Esophagus (tissue), 2 donors: ENCODE data around the gene ADAMTS17. TPM values are rescaled to one million over a fixed set of nuclear protein-coding genes. Genes with fewer than 3 reads are reported as not detected.

Experiments used
- H3K27ac ChIP-seq, 2 donors: one replicate each; pipeline ENCODE4 v1.5.1; 2013; ENCODE audit warnings: low read depth in 2 of 2, mild to moderate bottlenecking in 2 of 2, inconsistent platforms in 1 of 2, low read length in 1 of 2, moderate library complexity in 1 of 2
- H3K27me3 ChIP-seq, 2 donors: one replicate each; pipeline ENCODE4 v1.6.1; 2013; ENCODE audit warnings: low read length in 2 of 2, control low read depth in 1 of 2, mild to moderate bottlenecking in 1 of 2; ENCODE audit not compliant: insufficient read depth in 2 of 2, control insufficient read depth in 1 of 2
- H3K36me3 ChIP-seq, 2 donors: one replicate each; pipeline ENCODE4 v1.6.1; 2013; ENCODE audit warnings: low read length in 1 of 2; ENCODE audit not compliant: control insufficient read depth in 2 of 2, insufficient read depth in 2 of 2
- H3K4me1 ChIP-seq, 2 donors: one replicate each; pipeline ENCODE4 v1.6.1; 2013; ENCODE audit warnings: low read length in 1 of 2; ENCODE audit not compliant: control insufficient read depth in 2 of 2, insufficient read depth in 2 of 2
- H3K4me3 ChIP-seq, 2 donors: one replicate each; pipeline ENCODE4 v1.5.1; 2013; ENCODE audit warnings: low read length in 2 of 2, mild to moderate bottlenecking in 2 of 2, low read depth in 1 of 2, moderate library complexity in 1 of 2
- H3K9me3 ChIP-seq, 2 donors: one replicate each; pipeline ENCODE4 v1.6.1; 2013; ENCODE audit warnings: mild to moderate bottlenecking in 2 of 2, low read depth in 1 of 2, low read length in 1 of 2, moderate library complexity in 1 of 2; ENCODE audit not compliant: control insufficient read depth in 2 of 2, insufficient read depth in 1 of 2
- WGBS, 2 donors: extraction: QIAGEN DNeasy Blood & Tissue Kit; methylation state at CpG; one replicate each; pipeline ENCODE4 v1.1.7; 2013; 5-methylcytosine and 5-hydroxymethylcytosine counted together
- polyA plus RNA-seq, 2 donors: library from polyadenylated mRNA; stranded (reverse); fragments of 200-250 nt; gene quantifications; one replicate each; pipeline ENCODE4 v1.2.3, GENCODE V29; 2013
- donor health status: healthy with polysubstance abuse.
- donor health status: Bipolar disorder and iron deficiency.

ADAMTS17 gene
- polyA plus RNA-seq, 2 donors = 2.1 to 6.9 TPM

DNA sequence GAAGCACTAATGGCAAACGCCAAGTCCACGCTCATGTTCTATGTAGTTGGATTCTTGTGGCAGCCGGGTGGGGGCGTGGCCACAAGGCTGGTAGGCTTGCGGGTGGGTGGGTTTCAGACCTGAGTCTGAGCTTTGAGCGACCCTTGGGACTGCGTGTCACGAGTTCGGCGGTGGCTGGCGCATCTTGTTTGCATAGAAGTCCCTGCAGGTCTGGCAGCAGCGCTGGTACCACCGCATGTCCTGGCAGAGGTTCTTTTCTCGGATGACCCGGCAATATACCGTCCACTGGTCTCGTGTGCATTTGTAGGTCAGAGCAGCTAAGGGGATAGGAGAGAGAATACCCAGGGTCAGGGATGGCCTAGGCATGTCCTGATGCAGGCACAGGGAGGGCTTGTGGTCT is 367.5 kb downstream of the ADAMTS17 start:
- peaks cover 0 to 18% of the 10 kb centered on the region in 2 donors for H3K4me1 ChIP-seq
- H3K4me3 ChIP-seq = no peak overlapping the region
- 86 to 90% methylated on average over 17 of the region's 17 CpGs for WGBS, 2 donors
- H3K27me3 ChIP-seq = no peaks in the 10 kb centered on the region
- H3K9me3 ChIP-seq = peaks cover 0 to 2% of the 10 kb centered on the region in 2 donors
- H3K36me3 ChIP-seq = peaks cover 0 to 4% of the 10 kb centered on the region in 2 donors
- no peak overlapping the region for H3K27ac ChIP-seq

DNA sequence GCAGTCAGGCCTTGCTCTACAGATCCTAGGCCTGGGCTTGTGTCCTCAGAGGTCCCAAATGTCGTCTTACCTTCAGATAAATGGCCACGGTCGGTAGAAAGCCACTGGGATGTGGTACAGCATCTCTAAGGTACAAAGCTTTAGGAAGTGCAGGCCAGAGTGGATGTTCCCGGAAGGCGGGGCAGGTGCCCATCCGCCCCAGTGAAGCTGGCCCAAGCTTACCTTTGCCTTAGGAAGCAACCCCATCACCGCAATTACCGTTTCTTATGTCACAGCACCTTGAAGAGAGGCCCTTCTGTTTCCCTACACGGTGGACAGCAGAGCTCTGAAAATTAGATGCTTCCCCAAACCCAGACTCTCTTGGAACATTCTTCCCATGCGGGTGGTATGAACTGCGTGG is 368.4 kb downstream of the ADAMTS17 start:
- Histone ChIP-seq H3K27ac (no peak overlapping the region), H3K4me1 (peaks cover 0 to 18% of the 10 kb centered on the region in 2 donors), H3K36me3 (peaks cover 0 to 4% of the 10 kb centered on the region in 2 donors), H3K27me3 (no peaks in the 10 kb centered on the region), H3K4me3 (no peak overlapping the region), H3K9me3 (peaks cover 0 to 2% of the 10 kb centered on the region in 2 donors)
- WGBS, 2 donors = 96% methylated on average over 11 of the region's 11 CpGs

DNA sequence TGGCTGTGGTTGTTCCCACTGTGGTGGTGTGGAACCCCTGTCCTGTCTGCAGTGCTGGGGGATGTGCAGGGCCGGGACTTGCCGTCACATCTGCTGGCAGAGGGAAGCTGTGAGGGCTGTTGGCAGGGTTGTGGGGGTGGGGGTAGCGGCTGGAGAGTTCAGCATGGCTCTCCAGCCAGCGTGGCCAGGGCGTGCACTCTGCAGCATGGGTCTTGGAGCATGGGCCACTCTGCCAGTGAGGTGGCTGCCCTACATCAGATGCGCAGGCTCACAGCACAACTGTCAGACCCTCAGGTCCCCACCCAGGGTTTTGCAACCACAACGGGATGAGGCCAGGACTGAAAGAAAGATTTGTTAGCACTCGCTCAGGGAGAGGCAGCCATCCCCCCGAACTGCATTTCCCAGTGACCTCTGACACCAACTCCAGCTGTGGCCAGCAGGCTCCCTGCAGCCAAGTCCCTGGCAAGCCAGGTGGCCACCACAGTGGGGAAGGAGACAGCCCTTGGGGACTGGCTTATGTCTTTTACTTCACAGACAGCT is 370.8 kb downstream of the ADAMTS17 start:
- 66 to 73% methylated on average over 9 of the region's 9 CpGs for WGBS, 2 donors
- peaks cover 0 to 4% of the 10 kb centered on the region in 2 donors for H3K36me3 ChIP-seq
- H3K27me3 ChIP-seq = no peaks in the 10 kb centered on the region

DNA sequence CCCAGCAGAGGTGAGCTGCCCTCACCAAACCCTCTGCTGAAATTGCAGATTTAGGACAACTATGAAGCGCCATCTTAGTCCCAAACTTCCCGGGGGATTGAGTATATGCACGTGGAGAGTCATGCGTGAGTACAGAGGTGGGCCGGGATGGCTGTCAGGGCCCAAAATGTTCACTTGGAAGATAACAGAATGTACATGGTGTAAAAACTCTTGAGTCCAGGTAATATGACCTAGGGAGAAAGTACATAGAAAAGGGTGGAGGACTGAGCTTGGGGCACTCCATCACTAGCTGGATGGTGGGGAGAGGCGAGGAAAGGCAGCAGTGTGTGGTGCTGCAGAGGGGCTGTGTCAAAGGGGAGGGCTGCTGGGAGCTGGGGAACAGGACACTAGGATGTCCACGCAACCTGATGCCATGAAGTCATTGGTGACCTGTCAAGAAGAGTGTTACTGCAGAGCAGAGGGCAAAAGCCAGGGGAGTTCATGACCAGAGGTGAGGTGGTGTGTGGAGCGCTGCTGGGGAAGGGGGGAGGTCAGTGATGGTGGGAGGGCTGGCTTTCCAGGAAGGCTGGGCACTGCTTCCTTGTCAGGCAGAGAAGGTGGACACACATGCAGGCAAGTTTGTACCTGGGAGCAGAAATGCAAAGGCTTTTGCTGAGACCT is 372.4 kb downstream of the ADAMTS17 start:
- Histone ChIP-seq H3K27ac (no peak overlapping the region), H3K27me3 (no peaks in the 10 kb centered on the region), H3K36me3 (peaks cover 0 to under 1% of the 10 kb centered on the region in 2 donors), H3K4me3 (no peak overlapping the region), H3K4me1 (peaks cover 0 to 3% of the 10 kb centered on the region in 2 donors), H3K9me3 (peaks cover 0 to 2% of the 10 kb centered on the region in 2 donors)
- 93 to 94% methylated on average over 8 of the region's 8 CpGs for WGBS, 2 donors

More for the DNA sequence above, 370.8 kb downstream of the ADAMTS17 start:
- Histone ChIP-seq H3K27ac (no peak overlapping the region), H3K4me3 (no peak overlapping the region), H3K4me1 (peaks cover 0 to 5% of the 10 kb centered on the region in 2 donors), H3K9me3 (peaks cover 0 to 2% of the 10 kb centered on the region in 2 donors)

DNA sequence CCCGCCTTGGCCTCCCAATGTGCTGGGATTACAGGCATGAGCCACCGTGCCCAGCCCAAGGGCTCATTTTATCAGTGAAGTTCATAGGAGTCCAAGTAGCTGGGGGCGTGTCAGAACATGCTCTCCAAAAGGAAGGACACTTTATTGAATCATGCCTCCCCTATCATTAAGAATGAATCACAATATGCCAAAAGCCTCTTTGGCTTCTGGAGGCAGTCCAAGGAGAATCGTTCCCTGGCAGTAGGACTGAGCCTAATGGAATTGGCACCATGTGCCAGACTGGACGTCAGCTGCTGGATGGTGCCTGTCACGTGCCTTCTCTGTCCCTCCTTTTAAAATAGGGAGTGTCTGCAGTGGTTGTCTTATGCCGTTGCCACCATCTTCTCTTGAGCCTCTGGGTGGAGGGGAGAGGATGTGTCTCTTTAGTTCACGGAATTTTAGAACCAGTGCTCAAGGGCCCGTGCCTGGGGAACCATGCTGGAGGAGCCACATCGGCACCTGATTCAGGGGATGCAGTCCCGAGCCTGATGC is 373.9 kb downstream of the ADAMTS17 start:
- Histone ChIP-seq H3K4me3 (no peak overlapping the region), H3K27me3 (no peaks in the 10 kb centered on the region), H3K36me3 (no peaks in the 10 kb centered on the region), H3K9me3 (peaks cover 0 to under 1% of the 10 kb centered on the region in 2 donors), H3K27ac (no peak overlapping the region), H3K4me1 (no peaks in the 10 kb centered on the region)
- WGBS, 2 donors = 54 to 65% methylated on average over 11 of the region's 11 CpGs

DNA sequence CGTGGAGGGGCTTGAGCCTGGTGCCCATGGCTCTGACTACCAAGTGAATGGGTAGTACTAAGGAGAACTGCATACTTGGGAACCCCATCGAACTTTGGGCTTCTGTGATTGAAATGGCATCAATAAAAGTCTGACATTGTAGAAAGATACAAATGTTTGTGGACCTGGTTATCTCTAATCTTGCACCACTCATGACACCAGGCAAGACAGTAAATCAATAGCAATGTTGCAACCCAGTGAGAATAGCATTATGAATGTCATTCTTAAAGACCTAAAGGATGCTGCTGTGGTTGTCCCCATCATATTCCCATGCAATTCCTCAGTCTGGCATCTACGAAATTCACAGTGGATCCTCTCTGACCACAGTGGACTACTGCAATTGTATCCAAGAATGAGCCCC is 375.0 kb downstream of the ADAMTS17 start:
- H3K36me3 ChIP-seq = no peaks in the 10 kb centered on the region
- WGBS, 2 donors = 74 to 77% methylated on average over 3 of the region's 3 CpGs
- H3K27ac ChIP-seq = no peak overlapping the region
- no peaks in the 10 kb centered on the region for H3K9me3 ChIP-seq
- H3K4me1 ChIP-seq = no peaks in the 10 kb centered on the region
- H3K27me3 ChIP-seq = no peaks in the 10 kb centered on the region
- no peak overlapping the region for H3K4me3 ChIP-seq

DNA sequence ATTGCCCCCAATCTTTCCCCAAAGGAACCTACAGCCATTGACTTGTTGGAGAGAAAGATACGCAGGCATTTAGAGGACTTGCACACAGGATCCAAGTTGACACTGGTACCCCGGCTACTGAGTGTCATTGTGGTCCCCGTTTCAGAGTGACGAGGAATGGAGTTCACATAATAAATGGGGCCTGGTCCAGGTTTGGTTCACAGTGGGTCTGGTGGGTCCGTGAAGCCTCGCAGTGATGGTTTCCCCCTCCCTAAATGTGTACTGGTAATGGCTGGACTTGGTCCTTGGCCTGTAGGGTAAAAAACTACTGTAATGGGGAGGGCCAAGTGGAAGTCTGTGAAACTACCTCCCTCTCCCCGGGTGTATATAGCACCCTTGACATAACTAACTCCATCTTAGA is 376.4 kb downstream of the ADAMTS17 start:
- no peak overlapping the region for H3K27ac ChIP-seq

DNA sequence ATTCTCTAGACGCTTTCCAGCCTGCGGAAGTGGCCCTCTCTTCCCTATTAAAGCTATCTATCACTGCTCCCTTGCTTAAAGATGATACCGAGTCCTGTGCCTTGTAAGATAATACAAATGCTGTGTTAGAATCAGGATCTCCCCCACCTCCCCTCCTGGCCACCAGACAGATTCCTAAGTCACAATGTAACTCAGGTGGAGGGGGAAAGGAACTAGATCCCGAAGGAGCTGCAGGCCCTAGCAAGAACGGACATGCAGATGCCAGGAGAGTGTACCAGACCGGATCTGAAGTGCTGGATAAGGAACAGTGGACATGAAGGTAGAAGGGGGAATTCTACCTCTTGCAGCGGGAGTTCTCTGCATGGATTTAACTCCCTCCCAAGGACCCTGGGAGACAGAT is 377.8 kb downstream of the ADAMTS17 start:
- WGBS, 2 donors = 75 to 88% methylated on average over 7 of the region's 7 CpGs
- no peak overlapping the region for H3K4me3 ChIP-seq
- no peaks in the 10 kb centered on the region for H3K27me3 ChIP-seq
- no peaks in the 10 kb centered on the region for H3K9me3 ChIP-seq
- H3K36me3 ChIP-seq = no peaks in the 10 kb centered on the region
- H3K27ac ChIP-seq = no peak overlapping the region
- no peaks in the 10 kb centered on the region for H3K4me1 ChIP-seq

More for the DNA sequence above, 376.4 kb downstream of the ADAMTS17 start:
- H3K4me3 ChIP-seq = no peak overlapping the region
- no peaks in the 10 kb centered on the region for H3K9me3 ChIP-seq
- H3K27me3 ChIP-seq = no peaks in the 10 kb centered on the region
- no peaks in the 10 kb centered on the region for H3K36me3 ChIP-seq
- 95 to 97% methylated on average over 7 of the region's 7 CpGs for WGBS, 2 donors
- H3K4me1 ChIP-seq = no peaks in the 10 kb centered on the region

DNA sequence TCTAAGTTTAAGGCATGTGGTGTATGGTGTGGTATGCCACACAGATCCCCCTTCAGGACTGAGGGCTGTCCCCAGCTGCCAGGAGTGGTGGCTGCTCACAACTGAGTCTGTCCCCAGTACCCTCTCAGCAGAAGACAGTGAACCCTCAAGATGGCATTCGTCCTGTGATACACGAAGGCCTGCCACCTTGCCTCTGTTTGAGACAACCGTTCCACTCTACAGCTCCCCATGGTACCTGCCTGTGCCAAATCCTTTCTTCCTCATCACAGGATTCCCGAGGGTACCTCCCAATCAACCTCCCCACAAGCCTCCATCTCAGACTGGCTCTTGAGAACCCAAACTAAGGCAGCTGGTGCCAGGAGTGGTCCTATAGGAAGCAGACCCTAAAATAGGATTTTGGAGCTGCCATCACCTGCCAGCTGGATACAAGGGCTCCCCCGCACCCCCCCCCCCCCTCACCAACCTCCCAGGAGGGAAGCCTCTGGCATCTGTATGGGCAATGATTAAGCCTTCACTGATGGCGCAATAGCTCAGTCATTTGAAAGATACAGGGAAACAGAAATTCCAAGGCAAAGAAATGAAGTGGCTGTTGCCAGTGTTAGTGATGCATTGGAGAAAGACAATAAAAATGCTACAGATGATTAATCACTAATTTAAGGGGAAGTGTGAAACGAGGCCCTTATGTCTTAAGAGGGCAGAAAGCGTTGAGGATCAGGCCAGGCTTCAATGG is 378.5 kb downstream of the ADAMTS17 start:
- Histone ChIP-seq H3K4me3 (no peak overlapping the region), H3K36me3 (no peaks in the 10 kb centered on the region), H3K27ac (no peak overlapping the region), H3K4me1 (no peaks in the 10 kb centered on the region), H3K9me3 (no peaks in the 10 kb centered on the region), H3K27me3 (no peaks in the 10 kb centered on the region)
- 45 to 52% methylated on average over 8 of the region's 8 CpGs for WGBS, 2 donors
